Neural progenitor cell (in vitro differentiated cells): ENCODE results near the gene S100B.

Experiments used
- CTCF ChIP-seq: fragments of 200-600 bp; sonication (generic); IDR thresholded peaks from 2 replicates; pipeline ENCODE4 v1.5.1; 2017; ENCODE audit warnings: antibody characterized with exemption, mild to moderate bottlenecking
- EZH2 ChIP-seq: fragments of 200-600 bp; sonication (generic); IDR thresholded peaks from 2 replicates; pipeline ENCODE4 v1.6.1; 2017; ENCODE audit warnings: antibody characterized with exemption, mild to moderate bottlenecking, moderate library complexity
- EZH2phosphoT487 ChIP-seq: fragments of 200-600 bp; sonication (generic); IDR thresholded peaks from 2 replicates; pipeline ENCODE4 v1.6.1; 2017; ENCODE audit warnings: antibody characterized with exemption

DNA sequence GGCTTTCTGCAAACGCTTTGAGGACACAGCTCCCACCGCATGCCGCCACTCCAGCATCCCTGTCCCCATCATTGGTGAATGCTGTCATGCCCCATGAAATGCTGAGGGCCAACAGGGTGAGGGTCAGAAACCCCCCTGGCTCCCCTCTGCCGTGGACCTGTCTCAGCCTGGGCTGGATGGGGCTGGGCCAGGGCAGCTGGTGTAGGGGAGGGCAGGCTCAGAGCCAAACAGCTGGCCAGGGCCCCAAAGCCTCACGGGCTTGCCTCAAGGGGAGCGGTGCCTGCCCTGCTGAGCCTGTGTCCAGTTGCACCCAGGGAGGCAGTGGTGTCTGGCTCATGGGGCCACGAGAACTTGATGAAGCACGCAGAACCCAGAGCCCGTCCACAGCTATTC, 49.7 kb downstream of the S100B start:
- TF ChIP-seq CTCF = no peak
- no peak for TF ChIP-seq EZH2
- TF ChIP-seq EZH2phosphoT487 = no peak
